ENCODE measurements around the gene FOXP1.

DNA sequence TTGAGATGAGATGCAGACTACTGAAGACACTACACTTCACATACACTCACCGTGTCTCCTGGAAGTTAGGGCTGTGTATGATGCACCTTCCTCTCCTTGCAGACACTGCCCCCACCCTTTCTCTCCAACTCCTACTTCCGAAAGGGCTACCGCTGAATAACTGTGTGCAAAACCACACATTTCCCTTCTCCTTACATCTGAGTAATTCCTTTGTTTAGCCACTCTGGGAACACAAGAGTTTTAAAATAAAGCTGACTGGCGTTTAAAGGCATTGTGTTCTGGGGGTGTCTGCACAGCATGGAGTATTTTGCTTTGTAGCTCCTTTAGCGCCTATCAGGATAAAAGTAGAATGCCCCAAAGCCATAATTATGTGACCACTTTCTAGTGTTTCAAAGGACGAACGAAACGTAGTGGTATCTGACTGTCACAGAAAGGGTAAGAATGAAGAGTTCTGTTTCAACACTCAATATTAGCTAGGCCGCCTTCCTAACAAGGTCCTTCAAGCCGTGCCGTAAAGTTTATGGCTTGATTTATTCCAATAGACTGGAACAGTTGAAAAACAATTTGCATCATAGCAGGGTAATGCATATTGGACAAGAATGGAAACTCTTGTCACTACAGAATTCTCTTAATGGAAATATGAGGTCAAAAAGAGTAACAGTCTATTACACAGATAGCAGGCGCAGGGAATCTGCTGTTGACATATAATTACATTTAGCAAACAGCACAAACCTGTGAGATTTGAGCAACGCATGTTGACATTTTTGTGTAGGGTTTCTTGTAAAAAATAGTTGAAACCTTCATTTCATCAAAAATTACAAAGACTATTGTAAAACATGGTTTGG lies 619.9 kb downstream of the FOXP1 start:
- TF ChIP-seq, protein P1, sequence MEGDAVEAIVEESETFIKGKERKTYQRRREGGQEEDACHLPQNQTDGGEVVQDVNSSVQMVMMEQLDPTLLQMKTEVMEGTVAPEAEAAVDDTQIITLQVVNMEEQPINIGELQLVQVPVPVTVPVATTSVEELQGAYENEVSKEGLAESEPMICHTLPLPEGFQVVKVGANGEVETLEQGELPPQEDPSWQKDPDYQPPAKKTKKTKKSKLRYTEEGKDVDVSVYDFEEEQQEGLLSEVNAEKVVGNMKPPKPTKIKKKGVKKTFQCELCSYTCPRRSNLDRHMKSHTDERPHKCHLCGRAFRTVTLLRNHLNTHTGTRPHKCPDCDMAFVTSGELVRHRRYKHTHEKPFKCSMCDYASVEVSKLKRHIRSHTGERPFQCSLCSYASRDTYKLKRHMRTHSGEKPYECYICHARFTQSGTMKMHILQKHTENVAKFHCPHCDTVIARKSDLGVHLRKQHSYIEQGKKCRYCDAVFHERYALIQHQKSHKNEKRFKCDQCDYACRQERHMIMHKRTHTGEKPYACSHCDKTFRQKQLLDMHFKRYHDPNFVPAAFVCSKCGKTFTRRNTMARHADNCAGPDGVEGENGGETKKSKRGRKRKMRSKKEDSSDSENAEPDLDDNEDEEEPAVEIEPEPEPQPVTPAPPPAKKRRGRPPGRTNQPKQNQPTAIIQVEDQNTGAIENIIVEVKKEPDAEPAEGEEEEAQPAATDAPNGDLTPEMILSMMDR (IDR thresholded peaks at IDR 0.05): no peak
- TF ChIP-seq POLR2A (IDR thresholded peaks at IDR 0.05): no peak

All from uterus (tissue), 2 donors.